ENCODE results near the gene OXSR1.
A peak's percentile ranks its signal among the peaks of the same experiment; 100 is the strongest.

DNA sequence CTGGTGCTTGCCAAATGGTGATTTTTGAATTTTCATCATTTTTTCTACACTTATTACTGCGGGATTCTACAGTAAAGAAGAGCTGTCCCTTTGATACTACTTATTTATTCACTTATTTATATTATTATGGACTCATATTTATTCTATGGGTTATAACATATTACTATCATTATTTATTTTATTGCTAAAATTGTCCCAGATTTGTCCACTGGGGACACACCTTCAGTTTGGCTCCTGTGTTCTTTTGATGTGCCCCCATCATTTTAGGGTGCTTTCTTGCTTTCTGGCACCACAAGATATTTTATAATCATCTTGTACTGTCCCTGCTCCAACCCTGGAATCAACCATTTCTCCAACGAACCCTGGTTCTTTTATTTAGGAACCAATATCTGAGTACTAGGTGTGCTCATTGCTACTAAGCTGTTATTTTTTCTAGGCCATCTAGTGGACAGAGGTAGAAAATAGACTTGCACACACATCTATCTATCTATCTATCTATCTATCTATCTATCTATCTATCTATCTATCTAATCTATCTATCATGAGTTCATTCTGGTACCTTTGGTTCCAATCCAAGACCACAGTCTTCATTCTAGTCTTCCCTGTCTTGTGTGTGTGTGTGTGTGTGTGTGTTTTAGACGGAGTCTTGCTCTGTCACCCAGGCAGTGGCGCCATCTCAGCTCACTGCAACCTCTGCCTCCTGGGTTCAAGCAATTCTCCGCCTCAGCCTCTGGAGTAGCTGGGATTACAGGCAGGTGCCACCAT is 132.8 kb downstream of the OXSR1 start:
- TF ChIP-seq MYC (IDR thresholded peaks at IDR 0.05; ENCODE audit: borderline replicate concordance, low read length) (no peak), MAFK (IDR thresholded peaks at IDR 0.05; ENCODE audit: partially characterized antibody) (no peak), MAX (IDR thresholded peaks at IDR 0.05) (no peak), RCOR1 (IDR thresholded peaks at IDR 0.05; ENCODE audit: low read depth, low read length) (no peak), REST (IDR thresholded peaks at IDR 0.05) (no peak), FOSL2 (IDR thresholded peaks at IDR 0.05) (no peak), FOSL2 (CRISPR knock-in tag; IDR thresholded peaks at IDR 0.05) (no peak), POLR2AphosphoS2 (conservative IDR thresholded peaks at IDR 0.05; ENCODE audit: low read length) (no peak), JUNB (IDR thresholded peaks at IDR 0.05) (no peak), POLR2A (IDR thresholded peaks at IDR 0.05; ENCODE audit: low read length) (no peak), HOXB13 (CRISPR knock-in tag; IDR thresholded peaks at IDR 0.05; ENCODE audit: low read depth) (no peak)
- TF ChIP-seq, protein P1, sequence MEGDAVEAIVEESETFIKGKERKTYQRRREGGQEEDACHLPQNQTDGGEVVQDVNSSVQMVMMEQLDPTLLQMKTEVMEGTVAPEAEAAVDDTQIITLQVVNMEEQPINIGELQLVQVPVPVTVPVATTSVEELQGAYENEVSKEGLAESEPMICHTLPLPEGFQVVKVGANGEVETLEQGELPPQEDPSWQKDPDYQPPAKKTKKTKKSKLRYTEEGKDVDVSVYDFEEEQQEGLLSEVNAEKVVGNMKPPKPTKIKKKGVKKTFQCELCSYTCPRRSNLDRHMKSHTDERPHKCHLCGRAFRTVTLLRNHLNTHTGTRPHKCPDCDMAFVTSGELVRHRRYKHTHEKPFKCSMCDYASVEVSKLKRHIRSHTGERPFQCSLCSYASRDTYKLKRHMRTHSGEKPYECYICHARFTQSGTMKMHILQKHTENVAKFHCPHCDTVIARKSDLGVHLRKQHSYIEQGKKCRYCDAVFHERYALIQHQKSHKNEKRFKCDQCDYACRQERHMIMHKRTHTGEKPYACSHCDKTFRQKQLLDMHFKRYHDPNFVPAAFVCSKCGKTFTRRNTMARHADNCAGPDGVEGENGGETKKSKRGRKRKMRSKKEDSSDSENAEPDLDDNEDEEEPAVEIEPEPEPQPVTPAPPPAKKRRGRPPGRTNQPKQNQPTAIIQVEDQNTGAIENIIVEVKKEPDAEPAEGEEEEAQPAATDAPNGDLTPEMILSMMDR (IDR thresholded peaks at IDR 0.05) = peak; percentile 63
- TF ChIP-seq, protein P2, sequence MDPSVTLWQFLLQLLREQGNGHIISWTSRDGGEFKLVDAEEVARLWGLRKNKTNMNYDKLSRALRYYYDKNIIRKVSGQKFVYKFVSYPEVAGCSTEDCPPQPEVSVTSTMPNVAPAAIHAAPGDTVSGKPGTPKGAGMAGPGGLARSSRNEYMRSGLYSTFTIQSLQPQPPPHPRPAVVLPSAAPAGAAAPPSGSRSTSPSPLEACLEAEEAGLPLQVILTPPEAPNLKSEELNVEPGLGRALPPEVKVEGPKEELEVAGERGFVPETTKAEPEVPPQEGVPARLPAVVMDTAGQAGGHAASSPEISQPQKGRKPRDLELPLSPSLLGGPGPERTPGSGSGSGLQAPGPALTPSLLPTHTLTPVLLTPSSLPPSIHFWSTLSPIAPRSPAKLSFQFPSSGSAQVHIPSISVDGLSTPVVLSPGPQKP (IDR thresholded peaks at IDR 0.05; ENCODE audit: low read depth, low read length) = no peak
- TF ChIP-seq, protein P3, sequence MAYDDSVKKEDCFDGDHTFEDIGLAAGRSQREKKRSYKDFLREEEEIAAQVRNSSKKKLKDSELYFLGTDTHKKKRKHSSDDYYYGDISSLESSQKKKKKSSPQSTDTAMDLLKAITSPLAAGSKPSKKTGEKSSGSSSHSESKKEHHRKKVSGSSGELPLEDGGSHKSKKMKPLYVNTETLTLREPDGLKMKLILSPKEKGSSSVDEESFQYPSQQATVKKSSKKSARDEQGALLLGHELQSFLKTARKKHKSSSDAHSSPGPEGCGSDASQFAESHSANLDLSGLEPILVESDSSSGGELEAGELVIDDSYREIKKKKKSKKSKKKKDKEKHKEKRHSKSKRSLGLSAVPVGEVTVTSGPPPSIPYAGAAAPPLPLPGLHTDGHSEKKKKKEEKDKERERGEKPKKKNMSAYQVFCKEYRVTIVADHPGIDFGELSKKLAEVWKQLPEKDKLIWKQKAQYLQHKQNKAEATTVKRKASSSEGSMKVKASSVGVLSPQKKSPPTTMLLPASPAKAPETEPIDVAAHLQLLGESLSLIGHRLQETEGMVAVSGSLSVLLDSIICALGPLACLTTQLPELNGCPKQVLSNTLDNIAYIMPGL (CRISPR knock-in tag; IDR thresholded peaks at IDR 0.05; ENCODE audit: borderline replicate concordance) = no peak
